H9 (cell line): ENCODE results near the gene SRD5A3. TPM values are rescaled to one million over a fixed set of nuclear protein-coding genes. Genes with fewer than 3 reads are reported as not detected.

Experiments used
- DNase-seq: peaks from one replicate; pipeline ENCODE4 v3.0.0-alpha.2; 2017
- H2AFZ ChIP-seq: one replicate; pipeline ENCODE4 v1.6.1; 2013; ENCODE audit warnings: mild to moderate bottlenecking, low read length, control low read depth, moderate library complexity
- H2AK5ac ChIP-seq: 2 replicates; pipeline ENCODE4 v1.6.1; 2013; ENCODE audit warnings: low read length, control low read depth, mixed read lengths; ENCODE audit not compliant: insufficient read length
- H2BK120ac ChIP-seq: one replicate; pipeline ENCODE4 v1.6.1; 2013; ENCODE audit warnings: low read depth, mild to moderate bottlenecking, low read length, control low read depth, inconsistent platforms; ENCODE audit not compliant: poor library complexity, severe bottlenecking
- H2BK12ac ChIP-seq: 2 replicates; pipeline ENCODE4 v1.6.1; 2013; ENCODE audit warnings: low read length, control low read depth, mixed read lengths, low read depth; ENCODE audit not compliant: insufficient read length
- H2BK15ac ChIP-seq: 2 replicates; pipeline ENCODE4 v1.6.1; 2013; ENCODE audit warnings: low read depth, low read length, control low read depth
- H2BK20ac ChIP-seq: one replicate; pipeline ENCODE4 v1.6.1; 2013; ENCODE audit warnings: low read depth, mild to moderate bottlenecking, low read length, control low read depth, inconsistent platforms; ENCODE audit not compliant: poor library complexity, severe bottlenecking
- H2BK5ac ChIP-seq: 2 replicates; pipeline ENCODE4 v1.6.1; 2013; ENCODE audit warnings: low read length, control low read depth, mixed read lengths; ENCODE audit not compliant: insufficient read length
- H3K14ac ChIP-seq: 2 replicates; pipeline ENCODE4 v1.6.1; 2013; ENCODE audit warnings: low read length, control low read depth; ENCODE audit not compliant: insufficient read depth
- H3K18ac ChIP-seq: 2 replicates; pipeline ENCODE4 v1.6.1; 2013; ENCODE audit warnings: low read depth, mild to moderate bottlenecking, mixed read lengths, low read length, control low read depth; ENCODE audit not compliant: insufficient read length
- H3K23ac ChIP-seq: 2 replicates; pipeline ENCODE4 v1.6.1; 2013; ENCODE audit warnings: low read length, control low read depth, mixed read lengths, low read depth; ENCODE audit not compliant: insufficient read length
- H3K23me2 ChIP-seq: 2 replicates; pipeline ENCODE4 v1.6.1; 2013; ENCODE audit warnings: low read depth, mild to moderate bottlenecking, mixed read lengths, low read length, control low read depth; ENCODE audit not compliant: insufficient read length, poor library complexity, severe bottlenecking
- H3K27ac ChIP-seq: 2 replicates; pipeline ENCODE4 v1.5.1; 2013; ENCODE audit warnings: low read length, control low read depth, mixed read lengths, low read depth; ENCODE audit not compliant: insufficient read length
- H3K27me3 ChIP-seq: 2 replicates; pipeline ENCODE4 v1.6.1; 2013; ENCODE audit warnings: low read length, control low read depth, inconsistent platforms; ENCODE audit not compliant: insufficient read depth
- H3K4ac ChIP-seq: 2 replicates; pipeline ENCODE4 v1.6.1; 2013; ENCODE audit warnings: low read depth, mild to moderate bottlenecking, control low read depth, inconsistent platforms, low read length, moderate library complexity
- H3K4me1 ChIP-seq: 2 replicates; pipeline ENCODE4 v1.6.1; 2013; ENCODE audit warnings: low read length, control low read depth, inconsistent platforms; ENCODE audit not compliant: insufficient read depth
- H3K4me2 ChIP-seq: 2 replicates; pipeline ENCODE4 v1.6.1; 2013; ENCODE audit warnings: low read length, control low read depth, mixed read lengths; ENCODE audit not compliant: insufficient read length, insufficient read depth
- H3K56ac ChIP-seq: 2 replicates; pipeline ENCODE4 v1.6.1; 2013; ENCODE audit warnings: low read depth, mild to moderate bottlenecking, mixed read lengths, low read length, control low read depth; ENCODE audit not compliant: insufficient read length
- H3K79me1 ChIP-seq: 2 replicates; pipeline ENCODE4 v1.6.1; 2013; ENCODE audit warnings: low read depth, mild to moderate bottlenecking, moderate library complexity, low read length, control low read depth, inconsistent platforms; ENCODE audit not compliant: insufficient read depth, poor library complexity, severe bottlenecking
- H3K79me2 ChIP-seq: 2 replicates; pipeline ENCODE4 v1.6.1; 2013; ENCODE audit warnings: low read length, control low read depth, inconsistent platforms; ENCODE audit not compliant: insufficient read depth
- H3K9ac ChIP-seq: 2 replicates; pipeline ENCODE4 v1.6.1; 2013; ENCODE audit warnings: low read length, control low read depth, mixed read lengths; ENCODE audit not compliant: insufficient read length; ENCODE audit errors: extremely low read depth
- H3K9me3 ChIP-seq: one replicate; pipeline ENCODE4 v1.6.1; 2013; ENCODE audit warnings: low read depth, low read length, inconsistent platforms; ENCODE audit not compliant: control insufficient read depth
- H3T11ph ChIP-seq: one replicate; pipeline ENCODE4 v1.6.1; 2013; ENCODE audit warnings: mild to moderate bottlenecking, low read length, control low read depth, inconsistent platforms
- H4K20me1 ChIP-seq: one replicate; pipeline ENCODE4 v1.6.1; 2013; ENCODE audit not compliant: control insufficient read depth, insufficient read length, insufficient read depth
- H4K5ac ChIP-seq: 2 replicates; pipeline ENCODE4 v1.6.1; 2013; ENCODE audit warnings: low read depth, mild to moderate bottlenecking, mixed read lengths, low read length, control low read depth; ENCODE audit not compliant: insufficient read length
- H4K8ac ChIP-seq: replicated peaks from 2 replicates; pipeline ENCODE4 v1.6.1; 2013; ENCODE audit warnings: low read length, control low read depth, mixed read lengths, low read depth; ENCODE audit not compliant: insufficient read length
- H4K91ac ChIP-seq: 2 replicates; pipeline ENCODE4 v1.6.1; 2013; ENCODE audit warnings: low read depth, mild to moderate bottlenecking, moderate library complexity, mixed read lengths, low read length, control low read depth; ENCODE audit not compliant: insufficient read length
- H3K27ac Mint-ChIP-seq, 3 experiments: 2 replicates in 2 of 3; 3 replicates in 1 of 3; pipeline ENCODE4 v1.8.0; 2020 to 2021; ENCODE audit warnings: mixed read lengths in 3 of 3, mild to moderate bottlenecking in 1 of 3, moderate library complexity in 1 of 3
- H3K27me3 Mint-ChIP-seq: 2 replicates; pipeline ENCODE4 v1.8.0; 2021; ENCODE audit warnings: low read depth, mild to moderate bottlenecking, moderate library complexity, mixed read lengths
- H3K36me3 Mint-ChIP-seq, 3 experiments: 2 replicates in 2 of 3; 3 replicates in 1 of 3; pipeline ENCODE4 v1.8.0; 2020 to 2021; ENCODE audit warnings: low read depth in 3 of 3, mixed read lengths in 3 of 3; ENCODE audit not compliant: insufficient read depth in 1 of 3
- H3K4me1 Mint-ChIP-seq, 2 experiments: 2 replicates each; pipeline ENCODE4 v1.8.0; 2020; ENCODE audit warnings: mixed read lengths in 2 of 2
- H3K4me3 Mint-ChIP-seq, 2 experiments: 2 replicates in 1 of 2; 3 replicates in 1 of 2; pipeline ENCODE4 v1.8.0; 2020 to 2021; ENCODE audit warnings: mild to moderate bottlenecking in 2 of 2, mixed read lengths in 2 of 2, moderate library complexity in 1 of 2
- H3K9me3 Mint-ChIP-seq, 2 experiments: 2 replicates in 1 of 2; 3 replicates in 1 of 2; pipeline ENCODE4 v1.8.0; 2020; ENCODE audit warnings: mild to moderate bottlenecking in 2 of 2, mixed read lengths in 2 of 2, moderate library complexity in 1 of 2
- WGBS: extraction: QIAGEN DNeasy Blood & Tissue Kit; methylation state at CpG from one replicate; pipeline ENCODE4 v1.1.7; 2013; ENCODE audit warnings: missing lambda C conversion rate, low lambda C conversion rate, mixed read lengths; ENCODE audit not compliant: insufficient read length; ENCODE audit errors: extremely low coverage; 5-methylcytosine and 5-hydroxymethylcytosine counted together
- long read RNA-seq: library from polyadenylated mRNA; unstranded; transcript quantifications from one replicate; pipeline ENCODE4 v2.0.0, GENCODE V29; 2020
- total RNA-seq: library from RNA; stranded (reverse); gene quantifications from 2 replicates; pipeline ENCODE4 v1.2.1, GENCODE V29; 2021
- TF ChIP-seq, protein P1 (sequence below): fragments of 200-600 bp; sonication (generic); conservative IDR thresholded peaks from 3 replicates; pipeline ENCODE4 v1.8.0; 2021; ENCODE audit warnings: antibody characterized with exemption, mild to moderate bottlenecking

Gene SRD5A3
- total RNA-seq = 31.9 and 35.0 TPM in 2 replicates
- long read RNA-seq, full-length matches to known transcripts = 231 of 264 reads
- long read RNA-seq, partial matches to known transcripts = 1 of 264 reads
- long read RNA-seq, other reads (novel, unspliced or antisense) = 32 of 264 reads

DNA sequence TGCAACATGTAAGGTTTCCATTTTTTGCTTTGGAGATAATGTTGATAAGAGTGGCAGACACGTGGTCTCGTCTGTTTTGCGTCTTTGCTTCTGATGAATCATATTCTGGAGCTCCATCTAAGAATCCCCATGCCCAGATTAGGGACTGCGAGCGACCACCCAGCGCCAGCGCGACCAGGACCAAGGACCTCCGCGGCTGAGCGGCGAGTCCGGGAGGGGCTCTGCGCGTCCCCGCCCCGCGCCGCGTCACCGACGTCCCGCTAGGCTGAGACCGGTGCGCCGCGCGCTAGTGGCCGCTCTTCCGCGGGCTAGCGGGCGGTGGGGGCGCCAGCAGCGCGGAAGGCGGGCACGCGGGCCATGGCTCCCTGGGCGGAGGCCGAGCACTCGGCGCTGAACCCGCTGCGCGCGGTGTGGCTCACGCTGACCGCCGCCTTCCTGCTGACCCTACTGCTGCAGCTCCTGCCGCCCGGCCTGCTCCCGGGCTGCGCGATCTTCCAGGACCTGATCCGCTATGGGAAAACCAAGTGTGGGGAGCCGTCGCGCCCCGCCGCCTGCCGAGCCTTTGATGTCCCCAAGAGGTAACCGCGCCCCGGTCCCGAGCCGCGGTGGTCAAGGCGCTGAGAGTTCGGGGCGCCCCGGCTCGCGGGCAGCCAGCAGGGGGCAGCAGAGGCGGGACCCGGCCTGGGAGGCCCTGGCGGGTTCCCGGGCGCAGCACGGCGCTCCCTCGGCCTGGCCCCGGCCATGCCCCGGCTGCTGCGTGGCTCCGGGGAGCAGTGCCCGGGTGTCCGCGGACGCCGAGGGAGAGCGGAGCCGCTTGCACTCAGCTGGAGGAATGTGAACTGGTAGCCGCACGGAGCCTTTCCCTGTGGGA is at the start of gene SRD5A3:
Gene SRD5A3, plus strand, starts transcription at position 263 of the 871 bp plus-strand sequence. Its CDS starts 95 bp downstream, at position 358.
- no peak within 1 kb of the TSS for H4K8ac ChIP-seq
- no peak within 1 kb of the TSS for H3K27ac ChIP-seq
- no peaks in the 10 kb centered on the region for H3K4me1 ChIP-seq
- no peak within 1 kb of the TSS for H2BK12ac ChIP-seq
- H3K56ac ChIP-seq = no peak within 1 kb of the TSS
- TF ChIP-seq, protein P1, sequence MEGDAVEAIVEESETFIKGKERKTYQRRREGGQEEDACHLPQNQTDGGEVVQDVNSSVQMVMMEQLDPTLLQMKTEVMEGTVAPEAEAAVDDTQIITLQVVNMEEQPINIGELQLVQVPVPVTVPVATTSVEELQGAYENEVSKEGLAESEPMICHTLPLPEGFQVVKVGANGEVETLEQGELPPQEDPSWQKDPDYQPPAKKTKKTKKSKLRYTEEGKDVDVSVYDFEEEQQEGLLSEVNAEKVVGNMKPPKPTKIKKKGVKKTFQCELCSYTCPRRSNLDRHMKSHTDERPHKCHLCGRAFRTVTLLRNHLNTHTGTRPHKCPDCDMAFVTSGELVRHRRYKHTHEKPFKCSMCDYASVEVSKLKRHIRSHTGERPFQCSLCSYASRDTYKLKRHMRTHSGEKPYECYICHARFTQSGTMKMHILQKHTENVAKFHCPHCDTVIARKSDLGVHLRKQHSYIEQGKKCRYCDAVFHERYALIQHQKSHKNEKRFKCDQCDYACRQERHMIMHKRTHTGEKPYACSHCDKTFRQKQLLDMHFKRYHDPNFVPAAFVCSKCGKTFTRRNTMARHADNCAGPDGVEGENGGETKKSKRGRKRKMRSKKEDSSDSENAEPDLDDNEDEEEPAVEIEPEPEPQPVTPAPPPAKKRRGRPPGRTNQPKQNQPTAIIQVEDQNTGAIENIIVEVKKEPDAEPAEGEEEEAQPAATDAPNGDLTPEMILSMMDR = peak; percentile 97
- H4K20me1 ChIP-seq = no peaks in the 10 kb centered on the region
- H2AFZ ChIP-seq = no peak within 1 kb of the TSS
- no peak within 1 kb of the TSS for H2BK15ac ChIP-seq
- H3K27me3 Mint-ChIP-seq = no peaks in the 10 kb centered on the region; the same call in 1 of the 2 replicates
- no peak within 1 kb of the TSS for H3K4ac ChIP-seq
- no peak within 1 kb of the TSS for H2AK5ac ChIP-seq
- DNase-seq = peak; percentile 79
- no peaks in the 10 kb centered on the region for H3K79me2 ChIP-seq
- H2BK120ac ChIP-seq = no peak within 1 kb of the TSS
- H3K79me1 ChIP-seq = no peaks in the 10 kb centered on the region
- H3K4me2 ChIP-seq = peak within 1 kb of the TSS; percentile 37
- H3T11ph ChIP-seq = no peak within 1 kb of the TSS
- peaks cover 25 to 27% of the 10 kb centered on the region in 2 experiments for H3K4me1 Mint-ChIP-seq
- no peak within 1 kb of the TSS for H2BK20ac ChIP-seq
- H3K9me3 Mint-ChIP-seq = no peaks in the 10 kb centered on the region; a peak in 3 of 5 replicates
- no peak within 1 kb of the TSS for H4K5ac ChIP-seq
- H3K27me3 ChIP-seq = no peaks in the 10 kb centered on the region
- H3K9me3 ChIP-seq = no peaks in the 10 kb centered on the region
- H4K91ac ChIP-seq = no peak within 1 kb of the TSS
- peak within 1 kb of the TSS; percentile 35 for H3K9ac ChIP-seq
- no peak within 1 kb of the TSS for H3K23ac ChIP-seq
- H3K14ac ChIP-seq = peak within 1 kb of the TSS; percentile 86; the same call in 1 of the 2 replicates
- peak within 1 kb of the TSS; percentile 55 to 96 (median 86); a peak in 5 of 7 replicates for H3K27ac Mint-ChIP-seq
- no peak within 1 kb of the TSS for H2BK5ac ChIP-seq
- no CpG with 5 or more reads among the region's 95 CpGs for WGBS
- peak within 1 kb of the TSS; percentile 80 to 89 for H3K4me3 Mint-ChIP-seq
- H3K23me2 ChIP-seq = peaks cover 6% of the 10 kb centered on the region
- H3K36me3 Mint-ChIP-seq = no peaks in the 10 kb centered on the region; a peak in 2 of 7 replicates
- H3K18ac ChIP-seq = peak within 1 kb of the TSS; percentile 81
